Retina (tissue), 1 donor: ENCODE measurements around the gene CORO6.

Source experiments
- DNase-seq: peaks from one replicate; pipeline ENCODE4 v3.0.0-alpha.2; 2016

CORO6 gene

DNA sequence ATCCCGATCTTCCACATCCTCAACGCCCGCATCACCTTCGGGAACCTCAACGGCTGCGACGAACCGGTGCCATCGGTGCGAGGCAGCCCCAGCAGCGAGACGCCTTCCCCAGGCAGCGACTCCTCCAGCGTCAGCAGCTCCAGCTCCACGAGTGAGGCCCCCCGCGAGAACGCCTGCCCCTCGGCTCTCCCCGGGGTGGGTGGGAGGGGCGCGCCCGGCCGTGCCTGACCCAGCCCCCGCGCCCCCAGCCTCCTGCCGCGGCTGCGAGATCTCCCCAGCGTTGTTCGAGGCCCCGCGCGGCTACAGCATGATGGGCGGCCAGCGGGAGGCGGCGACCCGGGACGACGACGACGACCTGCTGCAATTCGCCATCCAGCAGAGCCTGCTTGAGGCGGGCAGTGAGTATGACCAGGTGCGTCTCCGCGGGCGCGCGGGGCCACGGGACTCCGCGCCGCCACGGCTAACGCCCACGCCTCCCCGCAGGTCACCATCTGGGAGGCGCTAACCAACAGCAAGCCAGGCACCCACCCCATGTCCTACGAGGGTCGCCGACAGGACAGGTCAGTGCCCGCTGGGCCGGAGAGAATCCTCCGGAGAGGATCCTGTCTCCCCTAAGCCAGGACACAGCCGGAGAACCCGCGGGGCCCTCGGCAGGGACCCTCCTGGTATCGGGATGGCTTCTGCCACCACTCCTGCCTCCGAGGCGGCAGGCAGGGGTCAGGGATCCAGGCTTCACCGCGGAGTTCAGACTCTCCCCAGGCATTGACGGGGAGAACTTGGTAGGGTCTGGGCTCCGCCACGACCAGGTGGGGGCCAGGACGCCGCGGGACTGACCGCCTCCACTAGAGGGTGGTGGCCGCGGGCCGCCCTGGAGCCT is 10.1 kb downstream of the CORO6 start:
- DNase-seq, result peak; percentile 61

DNA sequence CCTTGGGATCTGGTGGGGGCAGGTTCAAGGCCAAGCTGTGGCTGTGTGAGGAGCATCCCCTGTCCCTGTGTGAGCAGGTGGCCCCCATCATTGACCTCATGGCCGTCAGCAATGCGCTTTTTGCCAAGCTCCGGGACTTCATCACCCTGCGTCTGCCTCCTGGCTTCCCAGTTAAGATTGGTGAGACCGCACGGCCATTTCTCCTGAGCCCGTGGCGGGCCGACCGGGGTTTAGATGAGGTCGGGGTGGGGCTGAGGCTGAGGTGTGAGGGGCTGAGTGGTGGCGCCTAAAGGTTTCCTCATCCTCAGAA is 10.7 kb downstream of the CORO6 start:
- DNase-seq, result no peak

DNA sequence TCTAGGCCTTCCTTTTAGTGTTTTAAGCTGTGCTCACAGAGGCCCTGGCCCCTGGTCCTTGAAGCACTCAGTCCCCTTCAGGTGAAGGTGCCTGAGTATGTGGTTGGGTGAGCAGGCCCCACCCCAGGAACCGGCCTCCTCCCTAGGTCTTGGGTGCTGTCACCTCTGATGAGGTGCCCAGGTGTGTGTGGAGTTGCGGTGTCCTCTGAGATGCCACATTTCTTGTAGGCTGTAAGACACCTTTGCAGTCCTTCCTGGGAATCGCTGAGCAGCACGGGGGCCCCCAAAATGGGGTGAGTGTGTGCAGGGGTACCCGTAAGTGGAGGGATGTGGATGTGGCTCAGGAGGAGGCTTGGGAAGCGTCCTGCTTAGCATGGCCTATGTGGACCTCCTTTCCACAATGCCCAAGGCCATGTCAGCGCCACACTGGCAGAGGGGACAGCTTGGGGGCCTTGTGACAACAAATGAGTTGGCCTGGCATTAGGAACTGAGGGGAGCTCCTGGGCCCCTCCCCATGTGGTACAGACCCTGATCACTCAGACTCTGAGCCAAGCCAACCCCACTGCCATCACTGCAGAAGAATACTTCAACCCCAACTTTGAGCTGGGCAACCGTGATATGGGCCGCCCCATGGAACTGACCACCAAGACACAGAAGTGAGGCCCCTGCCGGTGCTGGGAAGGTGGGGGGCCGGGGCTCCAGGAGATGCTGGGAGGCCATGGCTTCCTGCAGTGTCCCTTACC is 11.2 kb downstream of the CORO6 start:
- no peak for DNase-seq

DNA sequence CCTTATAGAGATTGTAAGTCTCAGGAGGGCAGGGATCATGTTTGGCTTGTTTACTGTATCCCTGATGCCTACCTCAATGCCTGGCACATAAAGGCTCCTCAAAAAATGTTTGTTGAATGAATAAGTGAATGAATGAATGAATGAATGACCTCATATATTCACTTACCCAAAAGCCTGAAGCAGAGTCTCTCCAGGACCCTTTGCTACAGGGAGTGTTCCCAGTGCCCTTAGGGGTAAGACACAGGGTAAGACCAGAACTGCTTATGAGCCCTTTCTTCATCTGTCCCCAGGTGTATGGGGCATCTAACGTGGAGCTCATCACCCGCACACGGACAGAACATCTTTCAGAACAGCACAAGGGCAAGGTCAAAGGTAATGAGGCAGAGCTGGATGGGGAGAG is 12.3 kb downstream of the CORO6 start:
- no peak for DNase-seq

DNA sequence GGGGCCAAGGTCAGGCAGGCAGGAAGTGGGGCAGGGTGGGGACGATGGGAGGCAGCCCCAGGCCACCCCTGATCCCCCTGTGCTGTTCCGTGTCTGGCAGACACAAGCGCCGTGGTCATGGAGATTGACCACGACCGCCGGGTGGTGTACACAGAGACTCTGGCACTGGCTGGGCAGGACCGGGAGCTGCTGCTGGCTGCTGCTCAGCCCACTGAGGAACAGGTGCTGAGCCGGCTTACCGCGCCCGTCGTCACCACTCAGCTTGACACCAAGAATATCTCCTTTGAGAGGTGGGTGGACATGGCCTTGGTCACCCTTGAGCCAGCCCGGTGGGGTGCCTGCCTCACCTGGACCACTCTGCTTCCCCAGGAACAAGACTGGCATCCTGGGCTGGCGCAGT is 13.7 kb downstream of the CORO6 start:
- DNase-seq, result no peak

DNA sequence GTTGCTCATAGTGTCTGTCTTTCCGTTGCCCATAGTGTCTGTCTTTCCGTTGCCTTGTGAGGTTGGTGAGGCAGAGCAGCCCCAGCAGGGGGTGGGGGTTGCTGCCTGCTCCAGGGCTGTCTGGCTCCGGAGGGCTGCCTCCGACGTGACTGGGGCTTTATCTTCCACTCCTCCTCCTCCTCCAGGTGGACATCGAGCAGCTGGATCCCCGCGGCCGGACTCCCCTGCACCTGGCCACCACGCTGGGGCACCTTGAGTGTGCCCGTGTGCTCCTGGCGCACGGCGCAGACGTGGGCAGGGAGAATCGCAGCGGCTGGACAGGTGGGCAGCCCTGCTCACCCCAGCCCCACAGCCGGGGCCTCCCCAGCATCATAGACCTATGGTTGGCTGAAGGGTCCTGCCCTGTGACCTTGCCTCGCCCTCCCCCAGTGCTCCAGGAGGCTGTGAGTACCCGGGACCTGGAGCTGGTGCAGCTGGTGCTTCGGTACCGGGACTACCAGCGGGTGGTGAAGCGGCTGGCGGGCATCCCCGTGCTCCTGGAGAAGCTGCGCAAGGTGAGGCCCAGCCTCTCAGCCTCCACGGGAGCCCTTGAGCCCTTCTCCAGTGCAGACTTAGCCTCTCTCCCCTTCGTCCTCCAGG is 15.0 kb downstream of the CORO6 start:
- no peak for DNase-seq

DNA sequence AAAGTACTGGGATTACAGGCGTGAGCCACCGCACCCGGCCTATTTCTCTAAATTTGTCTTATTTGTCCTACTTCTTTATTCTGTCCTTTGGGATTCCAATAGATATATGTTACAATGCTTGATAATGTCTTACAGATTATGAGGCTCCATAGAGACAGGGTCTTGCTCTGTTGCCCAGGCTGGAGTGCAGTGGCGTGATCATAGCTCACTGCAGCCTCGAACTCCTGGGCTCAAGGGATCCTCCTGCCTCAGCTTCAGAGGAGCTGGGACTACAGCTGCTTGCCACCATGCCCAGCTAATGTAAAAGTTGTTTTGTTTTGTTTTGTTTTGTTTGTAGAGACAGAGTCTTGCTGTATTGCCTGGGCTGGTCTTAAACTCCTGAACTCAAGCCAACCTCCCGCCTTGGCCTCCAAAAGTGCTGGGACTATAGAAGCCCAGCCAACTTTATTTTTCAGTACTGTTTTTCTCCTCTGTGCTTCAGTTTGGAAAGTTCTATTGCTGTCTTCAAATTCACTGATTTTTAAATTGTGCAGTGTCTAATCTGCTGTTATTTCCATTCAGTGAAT is 19.5 kb downstream of the CORO6 start:
- no peak for DNase-seq

DNA sequence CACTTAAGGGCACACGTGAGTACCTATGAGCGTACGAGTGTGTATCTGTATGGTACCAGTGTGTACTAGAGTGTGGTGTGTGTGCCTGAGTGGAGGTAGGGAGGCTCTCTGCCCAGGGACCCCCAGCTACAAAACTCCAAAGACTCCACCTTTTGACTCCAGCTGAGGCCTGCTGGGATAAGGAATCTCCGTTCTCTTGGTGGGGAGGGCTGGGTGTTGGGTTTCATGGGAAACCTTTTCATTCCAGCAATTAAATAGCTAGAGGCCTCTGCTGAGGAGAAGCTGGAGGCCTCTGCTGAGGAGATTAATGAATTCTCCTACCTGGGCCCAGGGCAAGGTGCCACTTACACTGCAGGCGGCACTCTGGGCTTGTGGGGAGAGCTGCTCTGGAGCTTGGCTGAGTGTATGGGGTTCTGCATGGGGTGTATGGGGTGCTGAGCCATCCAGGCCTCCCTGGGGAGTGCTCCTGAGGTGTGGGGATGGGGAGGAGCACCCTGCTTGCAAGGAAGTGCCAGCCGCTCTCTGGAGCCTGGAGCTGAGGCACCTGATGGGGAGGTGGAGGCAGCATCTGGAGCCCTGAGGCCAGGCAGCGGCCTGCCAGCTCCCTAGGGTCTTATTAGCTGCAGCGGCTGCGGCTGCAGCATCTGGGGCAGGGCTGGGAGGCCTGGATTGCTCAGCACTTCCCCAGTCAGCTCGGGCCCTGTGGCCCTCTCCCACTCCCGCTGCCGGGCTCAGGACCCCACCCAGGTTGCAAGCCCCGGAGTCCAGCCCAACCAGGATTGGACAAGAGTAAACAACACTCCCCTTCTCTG is 25.1 kb downstream of the CORO6 start:
- DNase-seq, result peak; percentile 56

DNA sequence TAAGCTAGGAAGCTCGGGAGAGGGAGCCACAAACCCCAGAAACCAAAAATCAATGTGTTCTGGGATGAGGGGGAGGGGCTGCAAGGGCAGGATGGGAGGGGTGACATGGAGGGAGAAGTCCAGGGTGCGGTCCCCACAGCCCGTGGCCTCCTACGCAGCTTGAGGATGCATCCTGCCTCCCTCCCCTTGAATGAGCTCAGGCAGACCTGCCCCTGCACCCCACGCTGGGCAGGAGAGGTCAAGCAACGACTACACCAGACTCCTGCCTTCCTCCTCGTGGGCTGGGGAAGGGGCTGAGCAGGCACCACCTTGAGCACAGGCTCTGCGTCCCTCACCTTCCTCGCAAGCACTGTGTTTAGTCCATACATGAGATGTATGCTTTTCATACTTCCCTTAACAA is 25.9 kb downstream of the CORO6 start:
- no peak for DNase-seq

DNA sequence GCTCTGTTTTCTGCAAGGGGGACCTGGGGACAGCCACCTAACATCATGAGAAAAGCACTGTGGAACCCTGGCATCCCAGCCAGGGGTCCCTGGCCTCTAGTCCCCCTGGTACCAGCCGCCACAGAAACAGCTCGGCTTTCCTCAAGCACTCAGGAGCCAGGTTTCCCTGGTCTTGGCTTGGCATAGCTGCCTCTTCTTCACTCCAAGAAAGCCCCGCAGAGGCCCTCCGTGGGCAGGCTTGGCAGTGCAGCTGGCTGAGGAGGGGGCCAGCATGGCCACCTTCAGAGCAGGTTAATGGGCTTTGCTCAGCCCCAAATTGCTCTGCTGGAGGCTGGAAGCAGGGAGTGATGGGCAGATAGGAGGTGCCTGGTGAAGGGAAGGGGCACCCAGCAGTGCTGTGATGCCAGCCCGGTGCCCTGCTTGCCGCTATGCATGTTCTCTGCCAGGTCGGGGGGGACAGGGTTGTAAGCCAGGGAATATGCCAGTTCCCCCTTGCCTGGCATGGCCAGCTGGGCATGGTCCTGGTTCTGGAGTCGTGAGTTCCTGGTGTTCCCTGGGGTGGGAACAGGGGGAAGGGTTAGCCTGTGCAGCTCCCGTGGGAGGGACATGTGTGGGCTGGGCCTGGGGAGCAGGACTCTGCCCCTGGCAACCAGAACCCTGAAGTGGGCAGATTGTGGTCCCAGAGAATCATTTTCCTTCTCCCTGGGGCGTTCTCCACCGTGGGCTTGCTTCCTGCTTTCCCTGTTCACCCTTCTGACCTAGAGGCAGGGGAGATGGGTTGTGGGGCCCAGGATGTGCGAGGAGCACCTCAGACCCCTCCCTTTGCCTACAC is 26.6 kb downstream of the CORO6 start:
- DNase-seq, result no peak

DNA sequence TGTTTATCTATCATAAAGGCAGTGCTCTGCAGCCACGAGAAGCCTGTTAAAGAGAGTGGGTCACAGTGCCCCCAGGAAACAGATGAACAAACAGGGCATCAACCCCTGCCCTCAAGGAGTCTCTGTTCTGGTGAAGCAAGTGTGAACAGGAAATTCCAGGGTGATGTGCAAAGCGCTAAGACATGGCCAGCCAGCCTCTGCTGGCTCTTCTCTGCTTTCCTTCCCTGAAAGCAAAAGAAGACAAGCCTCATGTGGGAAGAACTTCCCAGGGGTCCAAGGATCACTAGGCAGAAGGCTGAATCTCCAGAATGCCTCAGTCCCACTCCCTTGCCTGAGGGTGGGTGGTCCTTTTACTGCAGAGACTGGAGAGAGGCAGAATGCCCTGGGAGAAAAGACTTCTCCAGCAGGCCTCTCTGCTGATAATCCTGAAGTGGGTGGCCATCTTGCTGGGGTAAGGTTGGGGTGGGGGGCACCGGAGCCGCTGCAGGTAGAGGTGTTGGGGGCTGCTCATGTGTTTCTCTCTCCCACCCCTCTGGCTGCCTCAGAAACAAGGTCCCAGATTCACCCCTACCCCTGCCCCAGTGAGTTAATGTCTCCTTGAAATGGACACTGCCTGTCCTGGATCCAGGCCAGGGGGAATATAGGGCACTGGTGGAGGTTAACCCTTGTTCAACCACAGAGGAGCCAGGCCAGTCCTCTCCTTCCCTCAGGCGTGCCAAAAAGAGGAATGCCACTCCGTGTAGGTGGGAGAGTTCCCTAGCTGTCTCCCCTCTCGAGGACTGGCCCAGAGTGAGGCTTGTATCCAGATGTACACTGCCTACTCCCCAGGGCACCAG is 27.4 kb downstream of the CORO6 start:
- peak; percentile 4 for DNase-seq

DNA sequence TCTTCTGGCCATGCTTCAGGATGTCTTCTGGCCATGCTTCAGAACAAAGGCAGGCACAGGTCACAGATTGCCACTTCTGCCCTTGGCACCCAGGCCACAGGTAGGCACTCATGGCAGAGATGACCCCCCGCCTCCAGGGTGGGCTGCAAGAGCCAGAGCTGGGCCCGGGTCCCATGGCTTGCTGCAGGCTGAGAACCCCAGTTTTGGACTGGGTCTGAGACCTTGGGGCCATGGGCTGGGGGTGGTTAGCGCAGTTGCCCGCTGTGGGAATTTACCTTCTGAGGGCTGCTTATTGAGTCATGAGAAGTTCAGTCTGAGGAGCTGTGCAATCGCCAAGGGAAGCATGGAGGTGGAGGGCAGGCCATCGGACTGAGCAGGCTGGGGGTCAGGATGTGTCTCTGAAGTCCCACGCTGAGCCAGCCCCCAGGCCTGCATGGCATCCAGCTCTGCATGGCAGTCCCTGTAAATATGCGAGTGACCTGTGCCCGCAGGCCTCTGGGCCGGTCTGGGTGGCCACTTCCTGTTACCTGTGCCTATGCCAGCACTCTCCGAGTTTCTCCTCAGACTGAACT is 28.1 kb downstream of the CORO6 start:
- DNase-seq, result peak; percentile 14

DNA sequence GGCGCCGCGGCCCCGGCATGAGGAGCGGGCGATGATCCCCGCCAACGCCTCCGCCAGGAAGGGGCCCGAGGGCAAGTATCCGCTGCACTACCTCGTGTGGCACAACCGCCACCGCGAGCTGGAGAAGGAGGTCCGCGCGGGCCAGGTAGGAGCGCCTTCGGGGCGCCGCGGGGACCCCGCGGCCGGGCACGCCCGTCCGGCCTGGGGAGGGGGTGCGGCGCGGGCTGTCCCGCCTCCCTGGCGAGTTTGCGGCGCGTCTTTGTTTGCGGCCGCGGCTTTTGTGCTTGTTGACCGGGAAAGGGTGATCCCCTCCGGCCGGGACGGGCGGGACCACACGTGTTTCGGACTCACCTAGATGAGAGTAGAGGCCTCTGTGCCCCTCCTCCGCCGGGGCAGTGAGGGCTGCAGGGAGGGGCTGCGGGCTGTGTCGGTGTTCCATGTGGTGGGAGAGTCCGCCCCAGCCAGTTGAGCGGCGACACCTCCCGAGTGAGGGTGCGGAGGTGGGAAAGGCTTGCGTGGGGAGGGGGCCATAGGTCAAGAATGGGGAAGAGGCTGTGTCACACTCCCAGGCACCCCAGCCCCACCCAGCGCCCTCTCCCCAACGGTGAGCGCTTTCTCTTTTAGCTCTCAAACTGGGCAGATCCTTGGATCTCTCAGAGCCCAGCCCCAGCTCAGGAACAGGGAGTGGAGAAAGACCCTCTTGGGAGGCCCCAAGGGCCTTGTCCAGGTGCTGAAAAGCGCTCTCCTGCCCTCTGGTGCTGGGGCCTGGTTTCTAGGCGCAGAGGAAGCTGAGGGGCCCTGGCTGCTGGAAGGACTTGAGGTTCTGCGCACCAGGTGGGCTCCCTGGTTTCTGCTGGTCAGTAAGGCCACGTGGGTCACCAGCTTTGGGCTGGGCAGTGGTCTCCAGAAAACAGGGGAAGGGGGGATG is 28.9 kb downstream of the CORO6 start:
- peak; percentile 53 for DNase-seq

DNA sequence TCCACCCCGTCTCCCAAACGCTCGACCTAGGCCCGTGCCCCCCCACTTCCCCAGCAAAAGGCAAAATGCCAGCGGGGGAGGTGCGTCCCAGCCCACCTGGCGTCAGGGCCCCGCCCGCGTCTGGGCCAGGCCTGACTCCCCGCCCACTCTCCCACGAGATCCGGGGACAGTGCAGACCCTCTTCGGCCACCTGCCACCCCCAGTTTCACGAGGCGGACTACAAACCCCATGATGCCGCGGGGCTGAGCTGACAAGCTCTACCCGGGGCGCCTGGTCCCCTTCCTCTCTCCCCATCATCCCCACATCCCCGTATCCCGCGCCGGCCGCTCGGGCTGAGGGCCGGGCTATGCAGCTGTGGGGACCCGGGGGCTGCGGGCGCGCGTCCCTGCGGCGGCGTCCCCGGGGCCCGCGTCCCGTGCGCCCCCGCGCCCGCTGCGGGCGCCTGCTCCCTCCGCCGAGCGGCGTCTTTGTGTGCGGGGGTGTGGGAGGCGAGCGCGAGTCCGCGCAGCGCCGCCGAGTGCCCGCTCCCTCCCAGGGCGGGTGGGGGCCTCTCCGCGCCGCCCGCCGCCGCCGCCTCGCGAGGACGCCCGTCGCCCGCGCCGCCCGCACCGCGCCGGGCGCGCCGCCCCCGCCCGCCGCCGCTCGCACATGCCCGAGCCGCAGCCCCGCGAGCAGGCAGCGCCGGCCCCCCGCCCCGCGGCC is 29.7 kb downstream of the CORO6 start, which contains the start of gene ANKRD13B:
Gene ANKRD13B (plus strand): TSS at position 283 of the 702 bp plus-strand sequence. CDS start 490 bp downstream, outside the sequence.
- DNase-seq, result peak; percentile 73

DNA sequence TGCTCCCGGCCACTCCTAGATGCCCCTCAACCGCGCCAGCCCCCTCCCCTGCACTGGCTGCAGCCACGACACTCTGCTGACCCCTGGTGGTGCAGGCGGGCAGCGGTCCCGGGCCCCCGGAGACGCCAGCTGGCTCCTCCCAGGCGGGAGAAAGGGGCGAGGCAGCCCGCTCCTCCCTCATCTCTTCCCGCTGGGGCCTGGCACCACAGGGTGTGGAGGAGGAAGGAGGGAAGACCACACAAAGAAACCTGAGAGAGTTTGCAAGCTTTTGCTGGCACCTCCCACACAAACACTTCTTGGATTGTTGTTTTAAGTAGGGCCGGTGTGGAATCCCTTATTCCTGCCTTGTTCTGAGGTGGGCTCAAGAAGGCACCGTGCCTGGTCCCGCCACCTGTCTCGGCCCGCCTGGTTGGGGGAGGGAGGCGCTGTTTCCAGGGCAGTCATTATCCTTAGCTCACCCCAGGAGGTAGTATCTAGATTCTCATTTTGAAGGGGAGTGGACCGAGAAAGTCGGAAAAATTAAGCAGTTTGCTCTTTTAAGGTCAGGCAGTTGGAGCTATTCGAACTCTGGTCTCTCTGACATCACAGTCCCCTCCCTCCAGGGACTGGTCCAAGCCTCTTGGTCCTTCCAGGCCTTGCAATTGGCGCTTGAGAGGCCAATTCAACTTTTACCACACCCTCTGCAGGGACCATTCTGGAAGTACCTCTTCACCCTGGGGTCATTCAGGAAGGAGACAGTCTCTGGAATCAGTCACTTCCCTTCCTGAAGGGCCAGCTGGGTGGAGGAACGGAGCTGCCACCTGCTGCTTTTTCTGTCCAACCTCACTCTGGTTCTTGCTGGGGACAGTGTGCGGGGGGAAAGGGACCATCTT is 30.7 kb downstream of the CORO6 start:
- DNase-seq, result peak; percentile 98

DNA sequence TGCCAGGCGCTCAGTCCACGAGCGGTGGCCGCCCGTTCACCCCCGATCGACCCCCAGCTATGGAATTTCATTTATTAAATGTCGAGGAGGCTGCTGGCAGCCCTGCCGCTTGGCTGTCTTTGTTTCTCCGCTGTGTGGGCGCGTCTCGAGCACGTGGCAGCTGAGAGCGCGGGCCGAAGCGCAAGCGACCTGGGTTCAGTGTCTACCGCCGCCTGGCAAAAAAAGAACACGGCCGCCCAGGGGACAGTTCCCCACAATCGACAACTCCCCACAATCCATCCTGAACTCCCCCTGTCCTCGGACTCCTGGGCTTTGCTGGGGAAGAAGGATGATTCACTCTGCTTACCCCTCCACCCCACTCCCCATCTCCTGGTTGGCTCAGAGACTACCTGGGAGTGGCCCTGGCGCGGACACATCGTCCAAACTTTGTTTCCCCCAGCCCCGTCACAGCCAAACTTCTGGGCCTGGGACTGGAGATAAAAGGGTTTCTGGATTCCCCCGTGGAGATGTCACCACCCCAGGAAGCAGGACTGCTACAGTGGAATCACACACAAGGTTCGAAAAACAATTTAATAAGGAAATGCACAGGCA is 31.5 kb downstream of the CORO6 start:
- DNase-seq, result peak; percentile 91
